H9 (cell line): ENCODE results near the gene CCDC33. TPM values are rescaled to one million over a fixed set of nuclear protein-coding genes. Genes with fewer than 3 reads are reported as not detected.

Experiments used
- DNase-seq: peaks from one replicate; pipeline ENCODE4 v3.0.0-alpha.2; 2017
- H2AFZ ChIP-seq: one replicate; pipeline ENCODE4 v1.6.1; 2013; ENCODE audit warnings: mild to moderate bottlenecking, low read length, control low read depth, moderate library complexity
- H2AK5ac ChIP-seq: 2 replicates; pipeline ENCODE4 v1.6.1; 2013; ENCODE audit warnings: low read length, control low read depth, mixed read lengths; ENCODE audit not compliant: insufficient read length
- H2BK120ac ChIP-seq: one replicate; pipeline ENCODE4 v1.6.1; 2013; ENCODE audit warnings: low read depth, mild to moderate bottlenecking, low read length, control low read depth, inconsistent platforms; ENCODE audit not compliant: poor library complexity, severe bottlenecking
- H2BK12ac ChIP-seq: 2 replicates; pipeline ENCODE4 v1.6.1; 2013; ENCODE audit warnings: low read length, control low read depth, mixed read lengths, low read depth; ENCODE audit not compliant: insufficient read length
- H2BK15ac ChIP-seq: 2 replicates; pipeline ENCODE4 v1.6.1; 2013; ENCODE audit warnings: low read depth, low read length, control low read depth
- H2BK20ac ChIP-seq: one replicate; pipeline ENCODE4 v1.6.1; 2013; ENCODE audit warnings: low read depth, mild to moderate bottlenecking, low read length, control low read depth, inconsistent platforms; ENCODE audit not compliant: poor library complexity, severe bottlenecking
- H2BK5ac ChIP-seq: 2 replicates; pipeline ENCODE4 v1.6.1; 2013; ENCODE audit warnings: low read length, control low read depth, mixed read lengths; ENCODE audit not compliant: insufficient read length
- H3K14ac ChIP-seq: 2 replicates; pipeline ENCODE4 v1.6.1; 2013; ENCODE audit warnings: low read length, control low read depth; ENCODE audit not compliant: insufficient read depth
- H3K18ac ChIP-seq: 2 replicates; pipeline ENCODE4 v1.6.1; 2013; ENCODE audit warnings: low read depth, mild to moderate bottlenecking, mixed read lengths, low read length, control low read depth; ENCODE audit not compliant: insufficient read length
- H3K23ac ChIP-seq: 2 replicates; pipeline ENCODE4 v1.6.1; 2013; ENCODE audit warnings: low read length, control low read depth, mixed read lengths, low read depth; ENCODE audit not compliant: insufficient read length
- H3K23me2 ChIP-seq: 2 replicates; pipeline ENCODE4 v1.6.1; 2013; ENCODE audit warnings: low read depth, mild to moderate bottlenecking, mixed read lengths, low read length, control low read depth; ENCODE audit not compliant: insufficient read length, poor library complexity, severe bottlenecking
- H3K27ac ChIP-seq: 2 replicates; pipeline ENCODE4 v1.5.1; 2013; ENCODE audit warnings: low read length, control low read depth, mixed read lengths, low read depth; ENCODE audit not compliant: insufficient read length
- H3K27me3 ChIP-seq: 2 replicates; pipeline ENCODE4 v1.6.1; 2013; ENCODE audit warnings: low read length, control low read depth, inconsistent platforms; ENCODE audit not compliant: insufficient read depth
- H3K4ac ChIP-seq: 2 replicates; pipeline ENCODE4 v1.6.1; 2013; ENCODE audit warnings: low read depth, mild to moderate bottlenecking, control low read depth, inconsistent platforms, low read length, moderate library complexity
- H3K4me1 ChIP-seq: 2 replicates; pipeline ENCODE4 v1.6.1; 2013; ENCODE audit warnings: low read length, control low read depth, inconsistent platforms; ENCODE audit not compliant: insufficient read depth
- H3K4me2 ChIP-seq: 2 replicates; pipeline ENCODE4 v1.6.1; 2013; ENCODE audit warnings: low read length, control low read depth, mixed read lengths; ENCODE audit not compliant: insufficient read length, insufficient read depth
- H3K56ac ChIP-seq: 2 replicates; pipeline ENCODE4 v1.6.1; 2013; ENCODE audit warnings: low read depth, mild to moderate bottlenecking, mixed read lengths, low read length, control low read depth; ENCODE audit not compliant: insufficient read length
- H3K79me1 ChIP-seq: 2 replicates; pipeline ENCODE4 v1.6.1; 2013; ENCODE audit warnings: low read depth, mild to moderate bottlenecking, moderate library complexity, low read length, control low read depth, inconsistent platforms; ENCODE audit not compliant: insufficient read depth, poor library complexity, severe bottlenecking
- H3K79me2 ChIP-seq: 2 replicates; pipeline ENCODE4 v1.6.1; 2013; ENCODE audit warnings: low read length, control low read depth, inconsistent platforms; ENCODE audit not compliant: insufficient read depth
- H3K9ac ChIP-seq: 2 replicates; pipeline ENCODE4 v1.6.1; 2013; ENCODE audit warnings: low read length, control low read depth, mixed read lengths; ENCODE audit not compliant: insufficient read length; ENCODE audit errors: extremely low read depth
- H3K9me3 ChIP-seq: one replicate; pipeline ENCODE4 v1.6.1; 2013; ENCODE audit warnings: low read depth, low read length, inconsistent platforms; ENCODE audit not compliant: control insufficient read depth
- H3T11ph ChIP-seq: one replicate; pipeline ENCODE4 v1.6.1; 2013; ENCODE audit warnings: mild to moderate bottlenecking, low read length, control low read depth, inconsistent platforms
- H4K20me1 ChIP-seq: one replicate; pipeline ENCODE4 v1.6.1; 2013; ENCODE audit not compliant: control insufficient read depth, insufficient read length, insufficient read depth
- H4K5ac ChIP-seq: 2 replicates; pipeline ENCODE4 v1.6.1; 2013; ENCODE audit warnings: low read depth, mild to moderate bottlenecking, mixed read lengths, low read length, control low read depth; ENCODE audit not compliant: insufficient read length
- H4K8ac ChIP-seq: replicated peaks from 2 replicates; pipeline ENCODE4 v1.6.1; 2013; ENCODE audit warnings: low read length, control low read depth, mixed read lengths, low read depth; ENCODE audit not compliant: insufficient read length
- H4K91ac ChIP-seq: 2 replicates; pipeline ENCODE4 v1.6.1; 2013; ENCODE audit warnings: low read depth, mild to moderate bottlenecking, moderate library complexity, mixed read lengths, low read length, control low read depth; ENCODE audit not compliant: insufficient read length
- H3K27ac Mint-ChIP-seq, 3 experiments: 2 replicates in 2 of 3; 3 replicates in 1 of 3; pipeline ENCODE4 v1.8.0; 2020 to 2021; ENCODE audit warnings: mixed read lengths in 3 of 3, mild to moderate bottlenecking in 1 of 3, moderate library complexity in 1 of 3
- H3K27me3 Mint-ChIP-seq: 2 replicates; pipeline ENCODE4 v1.8.0; 2021; ENCODE audit warnings: low read depth, mild to moderate bottlenecking, moderate library complexity, mixed read lengths
- H3K36me3 Mint-ChIP-seq, 3 experiments: 2 replicates in 2 of 3; 3 replicates in 1 of 3; pipeline ENCODE4 v1.8.0; 2020 to 2021; ENCODE audit warnings: low read depth in 3 of 3, mixed read lengths in 3 of 3; ENCODE audit not compliant: insufficient read depth in 1 of 3
- H3K4me1 Mint-ChIP-seq, 2 experiments: 2 replicates each; pipeline ENCODE4 v1.8.0; 2020; ENCODE audit warnings: mixed read lengths in 2 of 2
- H3K4me3 Mint-ChIP-seq, 2 experiments: 2 replicates in 1 of 2; 3 replicates in 1 of 2; pipeline ENCODE4 v1.8.0; 2020 to 2021; ENCODE audit warnings: mild to moderate bottlenecking in 2 of 2, mixed read lengths in 2 of 2, moderate library complexity in 1 of 2
- H3K9me3 Mint-ChIP-seq, 2 experiments: 2 replicates in 1 of 2; 3 replicates in 1 of 2; pipeline ENCODE4 v1.8.0; 2020; ENCODE audit warnings: mild to moderate bottlenecking in 2 of 2, mixed read lengths in 2 of 2, moderate library complexity in 1 of 2
- WGBS: extraction: QIAGEN DNeasy Blood & Tissue Kit; methylation state at CpG from one replicate; pipeline ENCODE4 v1.1.7; 2013; ENCODE audit warnings: missing lambda C conversion rate, low lambda C conversion rate, mixed read lengths; ENCODE audit not compliant: insufficient read length; ENCODE audit errors: extremely low coverage; 5-methylcytosine and 5-hydroxymethylcytosine counted together
- total RNA-seq: library from RNA; stranded (reverse); gene quantifications from 2 replicates; pipeline ENCODE4 v1.2.1, GENCODE V29; 2021
- TF ChIP-seq, protein P1 (sequence below): fragments of 200-600 bp; sonication (generic); conservative IDR thresholded peaks from 3 replicates; pipeline ENCODE4 v1.8.0; 2021; ENCODE audit warnings: antibody characterized with exemption, mild to moderate bottlenecking

Gene CCDC33
- total RNA-seq, 1 experiment from 2014 or later: 4.6 TPM

DNA sequence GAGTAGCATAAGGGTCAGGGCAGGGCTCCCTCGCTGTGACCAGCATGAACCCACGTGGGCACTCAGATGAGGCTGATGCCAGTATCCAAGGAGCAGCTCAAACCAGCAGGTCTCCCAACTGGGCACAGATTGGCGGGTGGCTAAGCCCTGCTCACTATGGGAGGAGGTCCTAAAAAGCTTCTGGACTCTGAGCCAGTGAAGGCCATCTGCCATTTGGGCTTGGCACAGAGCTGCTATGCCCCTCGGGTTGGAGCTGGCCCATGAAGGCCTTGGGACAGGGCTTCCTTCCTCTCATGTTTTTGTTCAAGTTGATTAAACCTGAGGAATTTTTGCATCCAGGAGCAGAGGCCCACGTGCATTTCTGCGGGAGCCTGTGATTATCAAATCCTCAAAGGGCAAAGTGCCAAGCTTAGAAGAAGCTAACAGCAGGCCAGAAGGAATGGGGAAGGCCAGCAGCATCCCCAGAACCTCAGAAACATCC lies 29.3 kb upstream of the CCDC33 start:
- Mint-ChIP-seq H3K9me3 (no peaks in the 10 kb centered on the region), H3K27ac (no peak overlapping the region), H3K36me3 (peaks cover 10 to 20% (median 13%) of the 10 kb centered on the region in 3 experiments), H3K4me1 (peaks cover 69 to 75% of the 10 kb centered on the region in 2 experiments), H3K4me3 (no peak overlapping the region), H3K27me3 (peaks cover 46% of the 10 kb centered on the region)
- Histone ChIP-seq H3K14ac (no peak overlapping the region), H4K20me1 (no peaks in the 10 kb centered on the region), H3K23ac (no peak overlapping the region), H3K4me1 (peaks cover 16% of the 10 kb centered on the region; the same call in 1 of the 2 replicates), H2BK20ac (no peak overlapping the region), H3K23me2 (peaks cover 18% of the 10 kb centered on the region), H3K56ac (no peak overlapping the region), H3K9ac (no peak overlapping the region), H3K79me2 (no peaks in the 10 kb centered on the region), H3K9me3 (no peaks in the 10 kb centered on the region), H3K79me1 (no peaks in the 10 kb centered on the region), H2AFZ (no peak overlapping the region), H3K27ac (no peak overlapping the region), H3K4ac (no peak overlapping the region), H3K27me3 (no peaks in the 10 kb centered on the region), H2BK120ac (no peak overlapping the region), H2BK12ac (no peak overlapping the region), H3T11ph (no peak overlapping the region), H2AK5ac (no peak overlapping the region), H2BK5ac (no peak overlapping the region), H3K18ac (no peak overlapping the region), H4K8ac (no peak overlapping the region), H2BK15ac (no peak overlapping the region), H4K5ac (no peak overlapping the region), H3K4me2 (no peak overlapping the region), H4K91ac (no peak overlapping the region)
- no peak for DNase-seq
- no CpG with 5 or more reads among the region's 6 CpGs for WGBS
- TF ChIP-seq, protein P1, sequence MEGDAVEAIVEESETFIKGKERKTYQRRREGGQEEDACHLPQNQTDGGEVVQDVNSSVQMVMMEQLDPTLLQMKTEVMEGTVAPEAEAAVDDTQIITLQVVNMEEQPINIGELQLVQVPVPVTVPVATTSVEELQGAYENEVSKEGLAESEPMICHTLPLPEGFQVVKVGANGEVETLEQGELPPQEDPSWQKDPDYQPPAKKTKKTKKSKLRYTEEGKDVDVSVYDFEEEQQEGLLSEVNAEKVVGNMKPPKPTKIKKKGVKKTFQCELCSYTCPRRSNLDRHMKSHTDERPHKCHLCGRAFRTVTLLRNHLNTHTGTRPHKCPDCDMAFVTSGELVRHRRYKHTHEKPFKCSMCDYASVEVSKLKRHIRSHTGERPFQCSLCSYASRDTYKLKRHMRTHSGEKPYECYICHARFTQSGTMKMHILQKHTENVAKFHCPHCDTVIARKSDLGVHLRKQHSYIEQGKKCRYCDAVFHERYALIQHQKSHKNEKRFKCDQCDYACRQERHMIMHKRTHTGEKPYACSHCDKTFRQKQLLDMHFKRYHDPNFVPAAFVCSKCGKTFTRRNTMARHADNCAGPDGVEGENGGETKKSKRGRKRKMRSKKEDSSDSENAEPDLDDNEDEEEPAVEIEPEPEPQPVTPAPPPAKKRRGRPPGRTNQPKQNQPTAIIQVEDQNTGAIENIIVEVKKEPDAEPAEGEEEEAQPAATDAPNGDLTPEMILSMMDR: no peak
